Right ventricle myocardium inferior (tissue), 1 donor: ENCODE results near the gene PANK1. TPM values are rescaled to one million over a fixed set of nuclear protein-coding genes. Genes with fewer than 3 reads are reported as not detected.
"Not testable (repeated sequence)": the region's sequence is repeated elsewhere in the genome, so short reads cannot be mapped to it uniquely, and the experiment has no call there.

Experiments used
- ATAC-seq: fragments of 200-7000 bp; cut with Tn5 transposase; one replicate; pipeline ENCODE4 v1.9.1; 2020; ENCODE audit warnings: mild to moderate bottlenecking, moderate library complexity
- DNase-seq: peaks from one replicate; pipeline ENCODE4 v3.0.0; 2021; ENCODE audit errors: missing footprints
- intact Hi-C: fragments of 100-400 bp; cut with DNase I; formaldehyde crosslinking; loops from one replicate; pipeline ENCODE4 v1.11.0; 2022
- total RNA-seq: library from RNA; stranded (reverse); fragmentation: NEBNext Ultra II Directional; extraction: Animal tissue kit (Norgen Biotek cat#: 25700); gene quantifications from one replicate; pipeline ENCODE4 v1.2.1, GENCODE V29; 2021
- donor health status: DM: no; HTN: yes; CAD: no; lungs with severe emphysema.

PANK1 gene
- total RNA-seq, 1 donor from 2014 or later = 19.0 TPM

- intact Hi-C loops = loop anchor here (5.0 kb wide), 1 partner anchor 36 kb away; no protein-coding TSS in a partner anchor
- DNase-seq (no peak), ATAC-seq (no peak)
Measured at GRCh38 chr10:89627830-89628229, 17.2 kb downstream of the PANK1 start.

DNA sequence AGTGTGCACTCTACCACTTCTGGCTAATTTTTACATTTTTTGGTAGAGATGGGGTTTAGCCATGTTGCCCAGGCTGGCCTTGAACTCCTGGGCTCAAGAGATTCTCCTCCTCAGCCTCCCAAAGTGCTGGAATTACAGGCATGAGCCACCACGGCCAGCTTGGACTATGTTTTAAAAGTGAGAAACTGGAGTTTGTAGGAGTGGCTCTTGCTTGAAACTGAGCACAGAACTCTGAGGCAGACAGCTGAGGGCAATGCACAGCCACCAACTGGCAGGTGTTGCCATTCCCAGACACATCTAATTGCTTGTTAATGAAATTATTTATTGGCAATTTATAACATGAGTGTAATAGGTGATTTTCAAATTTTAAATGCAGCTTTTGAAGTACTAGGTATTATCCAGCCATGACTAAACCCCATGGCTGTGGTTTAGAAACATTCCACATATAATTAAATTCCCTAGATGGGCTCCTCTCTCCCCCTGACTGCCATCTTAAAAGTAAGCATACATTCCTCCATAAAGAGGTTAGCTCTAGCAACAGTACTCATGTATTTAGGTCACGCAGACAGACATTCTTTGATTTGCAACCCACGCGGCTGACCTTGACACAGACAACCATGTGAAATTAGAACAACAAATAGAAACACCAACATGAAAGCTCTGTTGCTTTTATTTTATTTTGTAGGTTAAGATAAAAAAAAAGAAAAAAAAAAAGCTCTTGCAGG is 19.8 kb downstream of the PANK1 start:
- ATAC-seq = no peak
- no peak for DNase-seq
- intact Hi-C loops = loop anchor here (5.0 kb wide), 1 partner anchor 33 kb away; no protein-coding TSS in a partner anchor

DNA sequence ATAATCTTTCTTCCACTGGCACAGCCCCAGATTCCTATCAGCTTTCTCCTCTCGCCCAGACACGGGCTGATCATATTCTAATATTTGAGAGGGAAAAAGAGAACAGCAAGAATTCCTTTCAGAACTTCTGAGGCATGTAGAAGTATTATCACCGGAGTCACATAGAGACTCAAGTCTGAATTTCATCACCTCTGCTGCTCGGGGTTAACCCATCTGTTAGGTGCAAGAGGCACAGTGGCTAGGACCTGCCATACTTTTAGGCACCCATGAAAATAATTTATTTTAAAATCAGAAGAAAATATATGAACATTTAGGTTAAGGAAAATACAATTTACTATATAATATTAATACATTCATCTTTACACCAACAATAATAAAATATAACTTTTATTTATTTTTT is 21.0 kb downstream of the PANK1 start:
- DNase-seq (no peak), ATAC-seq (no peak)
- intact Hi-C loops = no loop called here

DNA sequence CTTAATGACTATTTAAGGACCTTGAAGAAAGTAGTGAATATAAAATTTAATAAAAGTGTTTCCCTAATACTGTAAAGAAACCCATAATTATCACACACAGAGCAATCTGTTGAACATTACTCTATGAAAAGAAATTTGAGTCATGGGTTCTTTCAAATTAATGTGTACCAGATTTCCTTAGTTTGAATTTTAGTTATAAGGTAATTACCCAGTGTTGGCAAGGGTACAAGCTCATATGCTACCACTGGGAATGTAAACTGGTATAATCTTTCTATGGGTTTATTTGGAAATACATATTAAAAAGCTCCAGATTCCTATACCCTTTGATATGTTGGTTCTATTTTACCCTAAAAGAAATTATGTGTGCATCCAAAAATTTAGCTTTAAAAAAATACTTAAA is 22.9 kb downstream of the PANK1 start:
- DNase-seq (no peak), ATAC-seq (no peak)
- intact Hi-C loops = no loop called here

DNA sequence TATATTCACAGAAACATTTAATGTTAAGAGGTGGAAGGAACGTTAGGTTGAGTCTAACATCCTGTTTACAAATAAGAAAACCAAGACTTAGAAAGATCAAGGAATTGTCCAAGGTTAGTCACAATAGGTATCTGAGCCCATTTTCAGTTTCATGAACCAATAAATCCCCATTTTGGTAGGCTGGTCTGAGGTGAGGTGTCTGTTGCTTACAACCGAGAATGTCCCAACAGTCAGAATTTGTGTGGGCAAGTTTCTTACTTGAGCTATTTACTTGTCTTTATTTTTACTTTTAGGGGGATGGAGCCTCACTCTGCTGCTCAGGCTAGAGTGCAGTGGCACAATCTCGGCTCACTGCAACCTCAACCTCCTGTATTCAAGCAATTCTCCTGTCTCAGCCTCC is 23.6 kb downstream of the PANK1 start:
- intact Hi-C loops = no loop called here
- no peak for DNase-seq
- no peak for ATAC-seq

GRCh38 chr10:89620296-89620695 is 24.7 kb downstream of the PANK1 start:
- intact Hi-C loops, DNase-seq, ATAC-seq: not testable (repeated sequence)

- ATAC-seq = no peak
- intact Hi-C loops = no loop called here
Measured at GRCh38 chr10:89615824-89616223, 29.2 kb downstream of the PANK1 start.

DNA sequence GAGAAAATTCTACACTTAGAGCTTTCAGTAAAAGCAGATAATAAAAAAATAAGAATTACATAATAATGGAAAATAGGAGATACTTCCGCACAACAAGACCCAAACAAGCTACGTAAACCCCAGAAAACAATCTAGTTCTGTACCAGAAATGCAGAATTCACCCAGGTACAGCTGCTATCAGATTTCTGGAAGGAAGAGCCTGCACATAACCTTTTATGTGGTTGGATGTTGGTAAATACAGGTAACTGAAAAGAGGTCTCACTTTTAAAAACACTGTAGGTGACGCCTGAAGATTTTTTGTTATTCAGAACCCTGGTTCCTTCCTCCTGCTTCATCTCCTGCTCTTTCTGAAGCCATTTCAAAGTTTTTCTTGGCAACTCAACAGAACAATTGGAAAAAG is 29.9 kb downstream of the PANK1 start:
- intact Hi-C loops = no loop called here
- ATAC-seq (no peak), DNase-seq (no peak)

More at GRCh38 chr10:89615824-89616223, 29.2 kb downstream of the PANK1 start:
- no peak for DNase-seq

DNA sequence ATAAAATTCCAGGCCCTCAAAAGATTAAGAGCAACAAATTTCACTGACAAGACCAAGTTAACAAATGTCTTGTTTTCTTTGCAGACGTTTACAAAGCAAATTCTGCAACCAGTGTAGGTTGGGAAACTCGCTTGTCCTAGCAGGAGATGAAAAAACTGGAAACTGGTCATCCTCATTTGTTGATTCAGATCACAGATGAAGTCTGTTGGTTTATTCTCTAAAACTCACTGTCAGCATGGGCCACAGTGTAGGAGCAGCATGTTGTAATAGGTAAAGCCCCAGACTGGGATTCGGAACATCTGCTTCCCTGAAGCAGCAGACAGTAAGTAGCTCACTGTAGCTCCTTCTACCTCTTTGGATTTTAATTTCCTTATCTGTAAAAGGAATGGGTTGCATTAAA is 31.5 kb downstream of the PANK1 start:
- no peak for DNase-seq
- no peak for ATAC-seq
- intact Hi-C loops = no loop called here

GRCh38 chr10:89611282-89611681 is 33.8 kb downstream of the PANK1 start:
- ATAC-seq = no peak
- intact Hi-C loops = no loop called here
- no peak for DNase-seq

GRCh38 chr10:89609833-89610346 is 35.2 kb downstream of the PANK1 start:
- no peak for ATAC-seq
- no peak for DNase-seq
- intact Hi-C loops = no loop called here

DNA sequence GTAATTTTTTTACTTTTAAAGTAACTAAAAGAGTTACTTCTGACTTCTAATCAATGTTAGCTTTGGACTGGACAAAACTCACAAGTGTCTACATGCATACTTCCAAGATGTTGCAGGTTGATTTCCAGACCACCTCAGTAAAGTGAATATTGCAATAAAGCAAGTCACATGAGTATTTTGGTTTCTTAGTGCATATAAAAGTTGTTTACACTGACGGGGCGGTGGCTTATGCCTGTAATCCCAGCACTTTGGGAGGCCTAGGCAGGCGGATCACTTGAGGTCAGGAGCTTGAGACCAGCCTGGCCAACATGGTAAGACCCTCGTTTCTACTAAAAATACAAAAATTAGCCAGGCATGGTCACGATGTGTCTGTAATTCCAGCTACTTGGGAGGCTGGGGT is 40.8 kb downstream of the PANK1 start:
- intact Hi-C loops = no loop called here
- DNase-seq (no peak), ATAC-seq (no peak)

GRCh38 chr10:89602919-89603318 is 42.1 kb downstream of the PANK1 start:
- ATAC-seq (no peak), DNase-seq (no peak)
- intact Hi-C loops = no loop called here

DNA sequence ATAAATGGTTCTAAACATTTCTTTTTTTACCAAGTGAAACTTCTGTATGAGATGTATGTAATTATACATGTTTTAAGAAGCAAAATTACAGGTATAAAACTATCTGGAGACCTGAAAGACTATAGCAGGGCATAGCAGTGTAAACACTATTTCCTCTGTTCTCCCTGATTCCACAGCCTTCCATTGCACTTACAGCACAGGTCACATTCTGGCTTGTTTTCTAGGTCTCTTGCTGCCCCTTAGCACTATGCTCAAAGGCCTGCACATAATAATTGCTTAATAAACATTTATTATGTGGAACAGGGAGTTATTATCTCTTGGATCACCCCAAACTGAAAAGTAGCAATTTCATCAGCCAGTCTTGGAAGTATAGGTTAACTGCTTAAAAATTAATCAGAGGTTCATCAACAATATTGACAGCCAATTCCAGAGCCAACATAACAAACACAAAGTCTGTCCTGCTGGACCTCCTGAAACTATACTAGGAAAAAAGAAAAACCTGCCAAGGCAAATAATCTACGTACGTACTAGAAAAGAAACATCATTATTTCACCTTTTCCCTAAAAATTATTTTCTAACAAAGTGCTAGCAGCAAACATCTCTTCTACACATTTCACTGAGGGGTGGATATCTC is 43.2 kb downstream of the PANK1 start:
- intact Hi-C loops = no loop called here
- no peak for ATAC-seq
- no peak for DNase-seq

DNA sequence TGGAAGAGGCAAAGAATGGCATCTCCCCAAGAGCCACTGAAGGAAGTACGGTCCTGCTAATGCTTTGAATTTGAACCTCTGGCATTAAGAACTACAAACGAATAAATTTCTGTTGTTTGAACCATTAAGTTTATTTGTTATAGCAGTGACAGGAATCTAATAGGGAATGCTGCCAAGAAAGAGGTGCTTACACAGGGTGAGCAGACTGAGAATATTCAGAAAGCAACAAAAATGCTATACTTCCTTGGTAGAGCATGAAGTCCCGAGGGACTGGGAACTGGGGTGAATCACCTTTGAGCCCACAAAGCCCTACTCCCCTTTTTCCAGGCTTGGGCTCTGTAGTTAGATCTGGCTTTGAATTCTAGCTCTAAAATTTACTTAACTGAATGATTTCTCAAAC is 45.0 kb downstream of the PANK1 start:
- no peak for ATAC-seq
- intact Hi-C loops = no loop called here
- no peak for DNase-seq

- ATAC-seq (no peak), DNase-seq (no peak)
- intact Hi-C loops = loop anchor here (5.0 kb wide), 1 partner anchor 34 kb away; no protein-coding TSS in a partner anchor
Measured at GRCh38 chr10:89593043-89593442, 52.0 kb downstream of the PANK1 start.

DNA sequence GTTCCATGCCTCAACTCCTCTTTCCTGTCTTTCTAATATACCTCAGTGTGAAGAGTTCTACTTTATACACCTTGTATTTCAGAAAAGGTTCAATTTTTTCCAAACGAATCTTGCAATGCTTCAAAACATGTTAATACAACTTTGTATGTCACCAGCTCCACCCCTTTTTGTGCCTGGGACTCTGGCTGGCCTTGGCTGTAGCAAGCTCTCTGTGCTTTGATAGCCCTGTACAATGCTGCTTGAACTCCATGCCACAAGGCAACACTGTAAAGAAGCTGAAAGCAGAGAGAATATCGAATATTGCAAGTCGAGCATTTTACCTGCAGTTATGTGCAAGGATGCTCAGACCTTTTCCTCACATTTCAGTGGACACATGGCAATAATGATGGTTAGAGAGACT is 52.5 kb downstream of the PANK1 start:
- intact Hi-C loops = loop anchor here (1.0 to 5.0 kb wide), 2 partner anchors 35 to 52 kb away; no protein-coding TSS in a partner anchor
- ATAC-seq = no peak

GRCh38 chr10:89591796-89592271 is 53.2 kb downstream of the PANK1 start:
- peak; percentile 92 for ATAC-seq
- DNase-seq = no peak
- intact Hi-C loops = loop anchor here (1.0 to 5.0 kb wide), 2 partner anchors 35 to 52 kb away; no protein-coding TSS in a partner anchor

More for the DNA sequence above, 52.5 kb downstream of the PANK1 start:
- DNase-seq = no peak

- intact Hi-C loops = loop anchor here (5.0 kb wide), 1 partner anchor 36 kb away; no protein-coding TSS in a partner anchor
- peak; percentile 75 for ATAC-seq
Measured at GRCh38 chr10:89591111-89591795, 53.8 kb downstream of the PANK1 start.

More at GRCh38 chr10:89591111-89591795, 53.8 kb downstream of the PANK1 start:
- no peak for DNase-seq
